Ecto neural progenitor cell (in vitro differentiated cells): Measurements from ENCODE around the gene PDE11A.

ENCODE experiments used
- DNase-seq: peaks from one replicate; pipeline ENCODE4 v3.0.0-alpha.2; 2018; ENCODE audit warnings: low spot score

The PDE11A gene

DNA sequence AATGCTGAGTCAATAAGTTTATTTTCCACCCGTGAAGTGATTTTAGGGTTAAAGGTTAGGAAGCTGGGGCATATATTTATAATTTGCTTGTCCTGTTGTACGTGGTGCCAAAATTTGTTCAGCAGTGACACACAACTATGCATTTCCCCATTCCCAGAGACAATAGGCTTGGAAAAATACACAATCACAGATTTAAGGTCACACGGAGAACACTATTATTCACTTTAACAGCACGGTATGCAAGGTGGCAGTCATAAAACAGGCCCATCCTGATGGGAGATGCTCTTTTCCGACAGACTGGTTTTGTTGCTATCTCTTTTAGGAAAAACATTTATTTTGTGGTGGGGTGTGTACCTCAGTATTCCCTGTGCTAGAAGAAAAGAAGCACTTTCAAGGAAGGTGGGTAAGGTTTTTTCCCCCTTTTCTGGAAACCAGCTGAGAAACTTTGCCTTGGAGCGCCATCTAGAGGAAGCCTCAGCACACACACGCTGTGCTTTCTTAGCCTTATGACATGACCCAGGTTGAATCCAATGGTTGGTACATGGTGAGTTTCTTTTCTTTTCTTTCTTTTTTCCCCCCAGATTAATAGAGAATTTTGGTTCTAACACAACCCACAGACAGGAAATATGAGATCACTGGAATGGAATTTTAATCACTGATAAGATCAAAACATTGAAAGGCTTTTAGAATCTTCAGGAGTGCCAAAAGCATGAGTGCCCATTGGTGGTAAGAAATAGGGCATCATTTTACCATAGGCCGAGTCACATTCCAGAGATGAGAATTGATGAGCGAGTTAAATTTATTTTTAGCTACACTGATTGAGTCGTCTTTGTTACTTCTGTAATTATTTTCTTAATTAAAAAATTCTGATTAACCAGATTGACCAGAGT lies 347.9 kb downstream of the PDE11A start:
- peak; percentile 66 for DNase-seq

GRCh38 chr2:177723235-177723634 lies 349.3 kb downstream of the PDE11A start:
- DNase-seq: no peak

DNA sequence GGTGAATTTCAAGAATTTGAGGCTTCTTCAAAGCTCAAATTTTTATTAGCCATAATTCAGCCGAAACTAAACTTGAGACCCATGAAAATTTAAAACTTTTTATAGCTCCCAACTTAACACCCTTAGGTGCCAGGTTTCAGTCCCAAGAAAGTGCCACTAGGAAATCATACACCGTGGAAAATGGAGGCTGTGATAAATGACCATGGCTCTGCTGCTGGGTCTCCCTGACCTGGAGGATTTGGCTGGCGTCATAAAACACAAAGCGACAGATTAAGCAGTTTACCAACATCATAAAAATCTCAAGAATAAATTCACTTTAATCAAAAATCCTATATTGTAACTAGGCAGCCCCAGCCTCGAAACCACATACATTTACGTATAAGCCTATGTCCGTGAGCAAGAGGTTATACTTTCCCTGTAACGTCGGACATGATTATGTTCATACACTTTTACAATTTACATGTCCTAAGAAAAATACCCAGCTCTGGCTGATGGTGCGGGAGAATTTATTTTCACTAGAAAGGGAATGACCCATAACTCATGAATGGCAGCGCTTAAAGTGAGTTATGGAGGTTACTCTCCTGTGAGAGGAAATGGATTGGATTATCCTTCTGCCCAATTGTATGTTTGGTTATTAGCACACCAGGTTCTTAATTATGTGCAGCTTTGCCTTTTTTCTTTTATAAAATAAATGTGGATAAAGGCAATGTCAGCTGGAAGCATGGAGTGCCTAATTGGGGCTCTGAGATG lies 350.6 kb downstream of the PDE11A start:
- no peak for DNase-seq

DNA sequence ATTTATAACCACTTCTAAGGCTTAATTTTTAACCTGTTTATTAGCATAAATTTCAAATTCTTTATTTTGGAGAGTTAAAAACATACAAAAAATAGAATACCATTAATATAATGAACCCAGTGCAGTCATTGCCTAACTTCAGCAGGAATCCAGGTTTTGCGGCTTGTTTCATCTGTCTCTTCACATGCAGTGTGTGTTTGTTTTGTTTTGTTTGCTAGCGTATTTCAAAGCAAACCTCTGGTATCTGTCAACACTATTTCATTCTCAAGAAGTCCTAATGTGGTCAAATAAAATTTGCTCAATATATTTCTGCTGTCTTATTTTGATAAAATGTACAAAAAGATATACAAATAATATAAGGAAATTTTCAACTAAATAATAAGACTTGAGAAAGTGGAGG lies 351.5 kb downstream of the PDE11A start:
- DNase-seq: no peak

DNA sequence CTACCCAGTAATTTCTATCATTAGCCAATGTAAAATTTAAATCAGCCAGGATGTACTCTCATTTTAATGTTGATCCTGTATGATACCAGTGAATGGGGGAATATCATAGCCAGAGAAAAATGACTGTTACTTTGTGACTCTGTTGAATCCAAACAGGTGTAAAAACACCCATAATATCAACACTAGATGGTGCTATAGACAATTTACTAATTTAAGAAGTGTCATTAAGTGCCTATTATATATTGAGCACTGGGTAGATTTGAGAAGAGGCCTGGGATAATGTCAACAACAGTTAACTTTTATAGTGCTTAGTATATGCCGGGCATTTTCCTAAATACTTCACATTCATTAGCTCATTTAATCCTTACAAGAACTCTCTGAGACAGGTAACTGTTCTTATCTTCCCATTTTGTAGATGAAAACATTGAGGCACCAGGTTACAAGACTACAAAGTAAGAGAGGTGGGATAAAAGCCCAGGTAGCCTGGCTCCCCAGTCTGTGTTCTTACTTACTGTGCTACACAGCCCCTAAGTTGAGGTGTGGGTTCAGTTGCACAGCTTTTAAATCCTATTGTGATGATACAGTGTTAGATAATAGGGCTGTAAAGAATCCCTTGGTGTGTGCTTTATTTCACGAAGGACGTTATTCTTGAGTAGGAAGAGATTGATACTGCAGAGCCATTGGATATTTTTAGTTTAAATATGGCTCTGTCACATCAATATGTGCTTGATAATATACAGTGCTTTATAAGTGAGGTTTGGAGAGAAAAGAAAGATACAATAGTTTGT lies 354.6 kb downstream of the PDE11A start:
- DNase-seq: no peak

- DNase-seq: no peak
These were observed 356.1 kb downstream of the PDE11A start for GRCh38 chr2:177716484-177716883.

GRCh38 chr2:177715771-177716170 lies 356.8 kb downstream of the PDE11A start:
- no peak for DNase-seq

GRCh38 chr2:177714704-177715103 lies 357.9 kb downstream of the PDE11A start:
- no peak for DNase-seq

DNA sequence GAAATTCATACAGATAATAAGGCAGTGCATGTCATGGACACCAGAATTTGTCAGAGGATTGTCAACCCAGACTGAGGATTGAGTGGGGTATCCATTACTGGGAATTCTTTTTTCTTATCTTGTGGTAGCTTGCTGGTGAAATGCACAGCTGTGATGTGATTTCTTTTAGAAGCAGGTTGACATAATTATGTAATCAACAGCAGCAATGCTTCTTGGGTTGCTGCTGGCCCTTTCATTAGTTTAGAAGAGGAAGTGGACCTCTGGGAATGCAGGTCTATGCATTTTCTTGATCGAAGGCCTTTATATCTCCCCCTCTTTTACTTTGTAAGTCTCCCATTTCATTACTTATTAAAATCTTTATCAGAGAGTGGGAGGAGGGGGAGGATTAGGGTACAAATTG lies 360.1 kb downstream of the PDE11A start:
- no peak for DNase-seq

DNA sequence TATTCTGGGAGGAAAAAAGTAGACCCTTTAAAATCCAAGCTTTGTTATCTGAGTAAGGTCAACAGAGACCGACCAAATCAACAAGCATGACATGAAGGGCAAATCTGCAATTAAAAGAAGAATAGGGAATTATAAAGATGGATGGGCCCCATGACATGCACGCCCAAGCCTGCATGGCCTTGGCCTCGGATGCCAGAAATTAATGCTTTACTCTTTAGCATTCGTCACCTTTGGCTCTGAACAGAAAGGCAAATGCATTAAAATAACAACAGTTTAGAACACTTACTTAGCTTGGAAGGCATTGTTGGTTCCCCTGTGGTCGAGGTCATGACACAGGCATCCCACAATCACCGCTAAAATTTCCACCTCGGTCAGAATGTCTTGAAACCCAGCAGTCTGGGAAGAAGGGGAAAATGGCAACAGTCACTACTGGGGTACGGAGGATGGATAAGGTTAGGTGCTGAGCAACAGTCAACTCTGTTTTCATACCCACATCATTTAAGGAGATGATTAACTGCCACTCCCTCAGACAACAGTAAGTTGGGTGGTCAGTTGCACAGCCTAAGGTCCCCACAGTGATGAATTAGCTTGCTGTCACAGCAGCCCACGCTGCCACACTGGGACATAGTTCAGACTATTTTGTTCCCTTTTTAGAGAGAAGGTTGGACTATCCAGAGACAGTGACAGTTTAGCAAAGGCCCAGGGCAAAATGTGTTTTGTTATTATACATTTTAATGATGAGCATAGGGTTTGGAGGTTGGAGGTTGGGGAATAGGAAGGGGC lies 360.9 kb downstream of the PDE11A start:
- DNase-seq: no peak

- no peak for DNase-seq
These were observed 361.7 kb downstream of the PDE11A start for GRCh38 chr2:177710889-177711288.

GRCh38 chr2:177709986-177710401 lies 362.6 kb downstream of the PDE11A start:
- no peak for DNase-seq

GRCh38 chr2:177708660-177709444 lies 363.7 kb downstream of the PDE11A start:
- DNase-seq: no peak

- DNase-seq: no peak
These were observed 364.5 kb downstream of the PDE11A start for GRCh38 chr2:177708106-177708505.

- no peak for DNase-seq
These were observed 366.9 kb downstream of the PDE11A start for GRCh38 chr2:177705511-177706173.

DNA sequence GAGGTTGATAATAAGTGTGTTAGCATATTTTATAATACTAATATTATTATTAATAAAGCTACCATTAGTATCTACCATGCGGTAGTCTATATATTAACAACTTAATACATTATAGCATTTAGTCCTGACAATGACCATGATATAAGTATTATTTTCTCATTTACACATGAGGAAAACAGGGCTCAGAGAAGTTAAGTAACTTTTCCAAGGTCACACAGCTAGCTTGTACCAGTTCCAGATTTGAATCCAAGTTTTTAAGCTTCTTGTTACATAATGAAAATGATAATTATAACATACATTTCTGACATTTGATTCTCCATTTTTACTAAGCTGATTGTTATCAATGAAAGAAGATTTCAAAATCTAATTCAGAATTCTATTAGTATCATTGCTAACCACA lies 369.4 kb downstream of the PDE11A start:
- DNase-seq: no peak

- no peak for DNase-seq
These were observed 374.3 kb downstream of the PDE11A start for GRCh38 chr2:177698281-177698680.

GRCh38 chr2:177694348-177694747 lies 378.2 kb downstream of the PDE11A start:
- DNase-seq: no peak

- DNase-seq: no peak
These were observed 378.8 kb downstream of the PDE11A start for GRCh38 chr2:177693658-177694339.

GRCh38 chr2:177692783-177693269 lies 379.8 kb downstream of the PDE11A start:
- DNase-seq: no peak
